WTC11 (cell line): Measurements from ENCODE around the gene AMPD1. TPM values are rescaled to one million over a fixed set of nuclear protein-coding genes. Genes with fewer than 3 reads are reported as not detected.

ENCODE experiments used
- ATAC-seq: fragments of 200-7000 bp; cut with Tn5 transposase; 2 replicates; pipeline ENCODE4 v1.10.0; 2021; ENCODE audit warnings: mild to moderate bottlenecking, moderate library complexity
- CTCF ChIA-PET: fragments of 300-600 bp; sonication (Branson Sonifier 250); formaldehyde crosslinking; loops from one replicate; lab custom pipeline; 2021; ENCODE audit warnings: antibody characterized with exemption; lab: Charles Lee
- POLR2A ChIA-PET: fragments of 350-600 bp; sonication (Branson Sonifier 250); formaldehyde crosslinking; loops from one replicate; lab custom pipeline; 2021; ENCODE audit warnings: antibody characterized with exemption; lab: Charles Lee
- DNase-seq: peaks from one replicate; pipeline ENCODE4 v3.0.0; 2021; ENCODE audit warnings: low spot score
- H3K27ac Mint-ChIP-seq: 2 replicates; pipeline ENCODE4 v1.8.0; 2021; ENCODE audit warnings: mixed read lengths
- H3K27me3 Mint-ChIP-seq: 2 replicates; pipeline ENCODE4 v1.8.0; 2021; ENCODE audit warnings: low read depth, mild to moderate bottlenecking, moderate library complexity, mixed read lengths
- H3K36me3 Mint-ChIP-seq: 2 replicates; pipeline ENCODE4 v1.8.0; 2021; ENCODE audit warnings: mixed read lengths
- H3K4me1 Mint-ChIP-seq: 2 replicates; pipeline ENCODE4 v1.8.0; 2022; ENCODE audit warnings: mixed read lengths
- H3K4me3 Mint-ChIP-seq: 2 replicates; pipeline ENCODE4 v1.8.0; 2021; ENCODE audit warnings: mild to moderate bottlenecking, moderate library complexity, mixed read lengths
- H3K9me3 Mint-ChIP-seq: 2 replicates; pipeline ENCODE4 v1.8.0; 2021; ENCODE audit warnings: mixed read lengths
- E2F1 ChIP-seq: sonication (generic); formaldehyde crosslinking; IDR thresholded peaks from 2 replicates; pipeline ENCODE4 v1.8.0; 2022; ENCODE audit warnings: mild to moderate bottlenecking, missing genetic modification reagents
- E2F4 ChIP-seq: sonication (generic); formaldehyde crosslinking; IDR thresholded peaks from 2 replicates; pipeline ENCODE4 v1.8.1; 2022; ENCODE audit warnings: low read depth, mild to moderate bottlenecking, moderate library complexity, missing genetic modification reagents, borderline replicate concordance
- ESRRA ChIP-seq: sonication (generic); formaldehyde crosslinking; IDR thresholded peaks from 2 replicates; pipeline ENCODE4 v1.8.1; 2022; ENCODE audit warnings: mild to moderate bottlenecking, missing genetic modification reagents, borderline replicate concordance
- ETV6 ChIP-seq: sonication (generic); formaldehyde crosslinking; IDR thresholded peaks from 2 replicates; pipeline ENCODE4 v1.8.1; 2022; ENCODE audit warnings: mild to moderate bottlenecking, missing genetic modification reagents
- FOXK1 ChIP-seq: sonication (generic); formaldehyde crosslinking; IDR thresholded peaks from 2 replicates; pipeline ENCODE4 v1.8.0; 2022; ENCODE audit warnings: mild to moderate bottlenecking, moderate library complexity, missing genetic modification reagents
- FOXP1 ChIP-seq: sonication (generic); formaldehyde crosslinking; IDR thresholded peaks from 2 replicates; pipeline ENCODE4 v1.8.0; 2022; ENCODE audit warnings: missing genetic modification reagents, mild to moderate bottlenecking, moderate library complexity, borderline replicate concordance
- FOXP4 ChIP-seq: sonication (generic); formaldehyde crosslinking; IDR thresholded peaks from 2 replicates; pipeline ENCODE4 v1.8.0; 2022; ENCODE audit warnings: mild to moderate bottlenecking, missing genetic modification reagents
- GRHL2 ChIP-seq: fragments of 250-450 bp; sonication (Bioruptor Pico); IDR thresholded peaks from 2 replicates; pipeline ENCODE4 v1.8.0; 2022; ENCODE audit warnings: mild to moderate bottlenecking, moderate library complexity; ENCODE audit not compliant: insufficient replicate concordance, severe bottlenecking
- JAZF1 ChIP-seq: fragments of 250-450 bp; sonication (Bioruptor Pico); IDR thresholded peaks from 2 replicates; pipeline ENCODE4 v1.9.0; 2021; ENCODE audit warnings: moderate library complexity, mild to moderate bottlenecking, inconsistent platforms
- MLX ChIP-seq: sonication (generic); formaldehyde crosslinking; IDR thresholded peaks from 2 replicates; pipeline ENCODE4 v1.8.1; 2023; ENCODE audit warnings: mild to moderate bottlenecking, missing genetic modification reagents, moderate library complexity
- NR3C1 ChIP-seq: sonication (generic); formaldehyde crosslinking; conservative IDR thresholded peaks from 2 replicates; pipeline ENCODE4 v1.8.1; 2023; ENCODE audit warnings: low read depth, mild to moderate bottlenecking, missing genetic modification reagents
- OVOL2 ChIP-seq: fragments of 250-450 bp; sonication (Bioruptor Pico); IDR thresholded peaks from 2 replicates; pipeline ENCODE4 v1.9.0; 2021; ENCODE audit warnings: mild to moderate bottlenecking, borderline replicate concordance
- PREB ChIP-seq: sonication (generic); formaldehyde crosslinking; IDR thresholded peaks from 2 replicates; pipeline ENCODE4 v1.8.1; 2022; ENCODE audit warnings: mild to moderate bottlenecking, missing genetic modification reagents, moderate library complexity, borderline replicate concordance
- RELA ChIP-seq: sonication (generic); formaldehyde crosslinking; IDR thresholded peaks from 2 replicates; pipeline ENCODE4 v1.8.1; 2022; ENCODE audit warnings: missing genetic modification reagents, mild to moderate bottlenecking, borderline replicate concordance
- SP1 ChIP-seq: sonication (generic); formaldehyde crosslinking; conservative IDR thresholded peaks from 2 replicates; pipeline ENCODE4 v1.8.1; 2022; ENCODE audit warnings: missing genetic modification reagents
- TCF7 ChIP-seq: sonication (generic); formaldehyde crosslinking; IDR thresholded peaks from 2 replicates; pipeline ENCODE4 v1.8.0; 2022; ENCODE audit warnings: mild to moderate bottlenecking, low read depth, missing genetic modification reagents, moderate library complexity
- TP53 ChIP-seq: sonication (generic); formaldehyde crosslinking; IDR thresholded peaks from 2 replicates; pipeline ENCODE4 v1.8.1; 2023; ENCODE audit warnings: mild to moderate bottlenecking, missing genetic modification reagents
- ZNF138 ChIP-seq: sonication (generic); formaldehyde crosslinking; conservative IDR thresholded peaks from 2 replicates; pipeline ENCODE4 v1.8.1; 2022; ENCODE audit warnings: mild to moderate bottlenecking, moderate library complexity, missing genetic modification reagents
- ZNF219 ChIP-seq: sonication (generic); formaldehyde crosslinking; IDR thresholded peaks from 2 replicates; pipeline ENCODE4 v1.8.0; 2023; ENCODE audit warnings: missing genetic modification reagents, mild to moderate bottlenecking, borderline replicate concordance
- ZNF232 ChIP-seq: sonication (generic); formaldehyde crosslinking; IDR thresholded peaks from 2 replicates; pipeline ENCODE4 v1.8.0; 2022; ENCODE audit warnings: mild to moderate bottlenecking, missing genetic modification reagents
- ZNF281 ChIP-seq: sonication (generic); formaldehyde crosslinking; IDR thresholded peaks from 2 replicates; pipeline ENCODE4 v1.8.0; 2023; ENCODE audit warnings: mild to moderate bottlenecking, missing genetic modification reagents
- ZNF317 ChIP-seq: sonication (generic); formaldehyde crosslinking; IDR thresholded peaks from 2 replicates; pipeline ENCODE4 v1.8.1; 2023; ENCODE audit warnings: low read depth, mild to moderate bottlenecking, moderate library complexity, missing genetic modification reagents, borderline replicate concordance
- ZNF416 ChIP-seq: fragments of 250-450 bp; sonication (Bioruptor Pico); IDR thresholded peaks from 2 replicates; pipeline ENCODE4 v1.9.0; 2021; ENCODE audit warnings: mild to moderate bottlenecking, inconsistent platforms
- ZNF671 ChIP-seq: fragments of 250-450 bp; sonication (Bioruptor Pico); IDR thresholded peaks from 2 replicates; pipeline ENCODE4 v1.8.0; 2021; ENCODE audit warnings: mild to moderate bottlenecking
- total RNA-seq: library from RNA; stranded (reverse); gene quantifications from 3 replicates; pipeline ENCODE4 v1.2.3, GENCODE V29; 2021
- TF ChIP-seq, protein P1 (sequence below): fragments of 200-600 bp; IDR thresholded peaks from 2 replicates; pipeline ENCODE4 v1.8.0; 2022; ENCODE audit warnings: antibody characterized with exemption

Gene AMPD1
- total RNA-seq, 1 experiment from 2014 or later, result not detected

GRCh38 chr1:114716304-114717170 lies 21.2 kb upstream of the AMPD1 start, which contains the start of gene NRAS:
TSS of gene NRAS (minus strand) at chr1:114716771. CDS start at chr1:114716160, 611 bp downstream.
- POLR2A ChIA-PET, result interaction anchor here (0.8 to 2.0 kb wide), 3 partner anchors 15 to 47 kb away, joined by 3 to 7 read pairs (median 5); partner anchors contain the start of genes CSDE1 and DENND2C
- Mint-ChIP-seq H3K4me3 (peak within 1 kb of the TSS; percentile 96), H3K27ac (peak within 1 kb of the TSS; percentile 99), H3K9me3 (no peaks in the 10 kb centered on the region), H3K36me3 (peaks cover 49% of the 10 kb centered on the region), H3K27me3 (no peaks in the 10 kb centered on the region), H3K4me1 (peaks cover 9% of the 10 kb centered on the region)
- DNase-seq (peak; percentile 93), ATAC-seq (peak; percentile 91)
- CTCF ChIA-PET, result interaction anchor here (0.8 to 1.0 kb wide), 2 partner anchors 12 to 396 kb away, joined by 3 read pairs; no protein-coding TSS in a partner anchor
- no peak for TF ChIP-seq ZNF232 (CRISPR knock-in tag)
- TF ChIP-seq FOXP4 (CRISPR knock-in tag), result no peak
- TF ChIP-seq E2F1 (CRISPR knock-in tag), result no peak
- TF ChIP-seq MLX (CRISPR knock-in tag), result no peak
- no peak for TF ChIP-seq ZNF138 (CRISPR knock-in tag)
- TF ChIP-seq FOXP1, result 0 out of 2 replicates have a peak, but pooled peaks have one; percentile 17
- peak; percentile 96 for TF ChIP-seq ZNF416 (CRISPR knock-in tag)
- no peak for TF ChIP-seq TP53 (CRISPR knock-in tag)
- 0 out of 2 replicates have a peak, but pooled peaks have one; percentile 8 for TF ChIP-seq JAZF1 (CRISPR knock-in tag)
- no peak for TF ChIP-seq PREB
- TF ChIP-seq ZNF317 (CRISPR knock-in tag), result no peak
- no peak for TF ChIP-seq RELA (CRISPR knock-in tag)
- peak; percentile 91 for TF ChIP-seq SP1 (CRISPR knock-in tag)
- TF ChIP-seq ETV6 (CRISPR knock-in tag), result no peak; the same call in 1 of the 2 replicates
- no peak for TF ChIP-seq ESRRA
- TF ChIP-seq FOXK1 (CRISPR knock-in tag), result no peak
- no peak for TF ChIP-seq GRHL2 (CRISPR knock-in tag)
- no peak for TF ChIP-seq OVOL2 (CRISPR knock-in tag)
- no peak; the same call in 1 of the 2 replicates for TF ChIP-seq ZNF671 (CRISPR knock-in tag)
- TF ChIP-seq, protein P1, sequence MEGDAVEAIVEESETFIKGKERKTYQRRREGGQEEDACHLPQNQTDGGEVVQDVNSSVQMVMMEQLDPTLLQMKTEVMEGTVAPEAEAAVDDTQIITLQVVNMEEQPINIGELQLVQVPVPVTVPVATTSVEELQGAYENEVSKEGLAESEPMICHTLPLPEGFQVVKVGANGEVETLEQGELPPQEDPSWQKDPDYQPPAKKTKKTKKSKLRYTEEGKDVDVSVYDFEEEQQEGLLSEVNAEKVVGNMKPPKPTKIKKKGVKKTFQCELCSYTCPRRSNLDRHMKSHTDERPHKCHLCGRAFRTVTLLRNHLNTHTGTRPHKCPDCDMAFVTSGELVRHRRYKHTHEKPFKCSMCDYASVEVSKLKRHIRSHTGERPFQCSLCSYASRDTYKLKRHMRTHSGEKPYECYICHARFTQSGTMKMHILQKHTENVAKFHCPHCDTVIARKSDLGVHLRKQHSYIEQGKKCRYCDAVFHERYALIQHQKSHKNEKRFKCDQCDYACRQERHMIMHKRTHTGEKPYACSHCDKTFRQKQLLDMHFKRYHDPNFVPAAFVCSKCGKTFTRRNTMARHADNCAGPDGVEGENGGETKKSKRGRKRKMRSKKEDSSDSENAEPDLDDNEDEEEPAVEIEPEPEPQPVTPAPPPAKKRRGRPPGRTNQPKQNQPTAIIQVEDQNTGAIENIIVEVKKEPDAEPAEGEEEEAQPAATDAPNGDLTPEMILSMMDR, result no peak
- no peak for TF ChIP-seq NR3C1 (CRISPR knock-in tag)
- TF ChIP-seq ZNF281, result no peak
- no peak for TF ChIP-seq ZNF219
- TF ChIP-seq TCF7 (CRISPR knock-in tag), result no peak
- no peak for TF ChIP-seq E2F4 (CRISPR knock-in tag)
